HG02884 (cell line): ENCODE measurements around the gene PITPNB.

ENCODE experiments used
- ATAC-seq: cut with Tn5 transposase; IDR thresholded peaks from one replicate; pipeline ENCODE4 v1.9.1; 2021; ENCODE audit warnings: mild to moderate bottlenecking, moderate library complexity; ENCODE audit not compliant: unreplicated experiment

PITPNB gene

GRCh38 chr22:27834364-27835185 is 84.5 kb downstream of the PITPNB start:
- ATAC-seq = no peak

- ATAC-seq = no peak
These were observed 85.3 kb downstream of the PITPNB start for GRCh38 chr22:27833803-27834202.

GRCh38 chr22:27832606-27833005 is 86.5 kb downstream of the PITPNB start:
- ATAC-seq = no peak

GRCh38 chr22:27829620-27830019 is 89.4 kb downstream of the PITPNB start:
- no peak for ATAC-seq

GRCh38 chr22:27827604-27828587 is 91.2 kb downstream of the PITPNB start:
- no peak for ATAC-seq

- no peak for ATAC-seq
These were observed 93.9 kb downstream of the PITPNB start for GRCh38 chr22:27825174-27825573.

- no peak for ATAC-seq
These were observed 95.8 kb downstream of the PITPNB start for GRCh38 chr22:27823221-27823620.

GRCh38 chr22:27820896-27821866 is 97.9 kb downstream of the PITPNB start:
- no peak for ATAC-seq

GRCh38 chr22:27816552-27816951 is 102.5 kb downstream of the PITPNB start:
- no peak for ATAC-seq

GRCh38 chr22:27815826-27816530 is 103.1 kb downstream of the PITPNB start:
- ATAC-seq = no peak

GRCh38 chr22:27814993-27815392 is 104.1 kb downstream of the PITPNB start:
- ATAC-seq = no peak

GRCh38 chr22:27811778-27812177 is 107.3 kb downstream of the PITPNB start:
- ATAC-seq = no peak

GRCh38 chr22:27810609-27811151 is 108.4 kb downstream of the PITPNB start:
- ATAC-seq = no peak

GRCh38 chr22:27809700-27810608 is 109.1 kb downstream of the PITPNB start:
- ATAC-seq = no peak

- no peak for ATAC-seq
These were observed 109.8 kb downstream of the PITPNB start for GRCh38 chr22:27809226-27809603.

GRCh38 chr22:27808451-27809225 is 110.4 kb downstream of the PITPNB start:
- ATAC-seq = no peak

- no peak for ATAC-seq
These were observed 113.2 kb downstream of the PITPNB start for GRCh38 chr22:27805841-27806240.
